Ishikawa (cell line): ENCODE measurements around the gene C11orf21.

ENCODE experiments used
- CEBPB ChIP-seq: IDR thresholded peaks from 2 replicates; pipeline ENCODE4 v1.6.1; 2012
- CREB1 ChIP-seq: IDR thresholded peaks from 2 replicates; pipeline ENCODE4 v1.6.1; 2012; ENCODE audit warnings: low read depth
- EGR1 ChIP-seq: IDR thresholded peaks from 2 replicates; pipeline ENCODE4 v1.6.1; 2012
- EP300 ChIP-seq: IDR thresholded peaks from 2 replicates; pipeline ENCODE4 v1.6.1; 2012; ENCODE audit warnings: borderline replicate concordance
- FOXM1 ChIP-seq: IDR thresholded peaks from 2 replicates; pipeline ENCODE4 v1.6.1; 2012; ENCODE audit warnings: low read depth, borderline replicate concordance
- NFIC ChIP-seq: IDR thresholded peaks from 2 replicates; pipeline ENCODE4 v1.6.1; 2012
- RAD21 ChIP-seq: IDR thresholded peaks from 2 replicates; pipeline ENCODE4 v1.6.1; 2012; ENCODE audit warnings: low read depth
- TAF1 ChIP-seq: IDR thresholded peaks from 2 replicates; pipeline ENCODE4 v1.6.1; 2012; ENCODE audit warnings: low read depth, mild to moderate bottlenecking
- TCF12 ChIP-seq: IDR thresholded peaks from 2 replicates; pipeline ENCODE4 v1.6.1; 2012; ENCODE audit warnings: low read depth
- TEAD4 ChIP-seq: IDR thresholded peaks from 2 replicates; pipeline ENCODE4 v1.6.1; 2012
- YY1 ChIP-seq: IDR thresholded peaks from 2 replicates; pipeline ENCODE4 v1.6.1; 2012; ENCODE audit warnings: low read depth
- ZBTB7A ChIP-seq: IDR thresholded peaks from 2 replicates; pipeline ENCODE4 v1.6.1; 2012; ENCODE audit warnings: low read depth
- TF ChIP-seq, protein P1 (sequence below): IDR thresholded peaks from 2 replicates; pipeline ENCODE4 v1.6.1; 2012
- TF ChIP-seq, protein P2 (sequence below): IDR thresholded peaks from 2 replicates; pipeline ENCODE4 v1.6.1; 2012
- TF ChIP-seq, protein P3 (sequence below): IDR thresholded peaks from 2 replicates; pipeline ENCODE4 v1.6.1; 2012; ENCODE audit warnings: low read depth, mild to moderate bottlenecking

Gene C11orf21

DNA sequence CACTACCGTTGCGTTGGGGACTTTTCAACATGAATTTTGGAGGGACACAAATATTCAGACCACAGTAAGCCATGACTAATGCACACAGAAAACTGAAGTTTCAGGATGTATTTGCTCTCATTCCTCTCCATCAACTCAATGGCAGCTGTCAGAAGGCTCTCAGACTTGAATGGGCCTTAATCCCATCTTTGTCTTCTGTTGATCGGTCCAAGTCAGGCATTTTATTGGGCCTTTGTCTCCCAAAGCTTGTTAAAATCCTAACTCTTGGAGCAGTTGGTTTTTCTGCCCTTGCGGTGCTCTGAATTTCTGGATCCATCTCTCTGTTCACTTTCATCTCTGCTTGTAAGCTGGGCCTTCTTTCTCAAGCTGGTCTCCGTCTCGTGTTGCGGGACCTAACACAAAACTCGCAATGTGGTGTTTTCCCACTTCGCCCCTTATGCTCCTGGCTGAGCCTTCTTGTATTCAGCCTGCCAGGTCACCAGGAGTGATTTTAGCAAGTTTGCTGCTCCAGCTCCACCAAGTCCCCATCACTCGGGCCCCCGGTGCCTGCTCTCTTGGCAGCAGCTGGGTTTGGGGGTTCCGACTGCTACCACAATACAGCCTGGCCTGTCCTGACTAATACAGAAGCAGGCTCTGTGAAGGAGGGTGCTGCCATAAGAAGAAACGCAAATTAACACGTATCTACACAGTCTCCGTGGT is 27.1 kb upstream of the C11orf21 start:
- TF ChIP-seq, protein P1, sequence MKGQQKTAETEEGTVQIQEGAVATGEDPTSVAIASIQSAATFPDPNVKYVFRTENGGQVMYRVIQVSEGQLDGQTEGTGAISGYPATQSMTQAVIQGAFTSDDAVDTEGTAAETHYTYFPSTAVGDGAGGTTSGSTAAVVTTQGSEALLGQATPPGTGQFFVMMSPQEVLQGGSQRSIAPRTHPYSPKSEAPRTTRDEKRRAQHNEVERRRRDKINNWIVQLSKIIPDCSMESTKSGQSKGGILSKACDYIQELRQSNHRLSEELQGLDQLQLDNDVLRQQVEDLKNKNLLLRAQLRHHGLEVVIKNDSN: no peak
- no peak for TF ChIP-seq CEBPB
- TF ChIP-seq RAD21: no peak
- no peak for TF ChIP-seq NFIC
- TF ChIP-seq, protein P2, sequence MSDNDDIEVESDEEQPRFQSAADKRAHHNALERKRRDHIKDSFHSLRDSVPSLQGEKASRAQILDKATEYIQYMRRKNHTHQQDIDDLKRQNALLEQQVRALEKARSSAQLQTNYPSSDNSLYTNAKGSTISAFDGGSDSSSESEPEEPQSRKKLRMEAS: no peak
- TF ChIP-seq TAF1: no peak
- TF ChIP-seq TEAD4: no peak
- no peak for TF ChIP-seq EP300
- TF ChIP-seq TCF12: no peak
- TF ChIP-seq FOXM1: no peak
- TF ChIP-seq EGR1: no peak
- TF ChIP-seq CREB1: no peak
- no peak for TF ChIP-seq ZBTB7A
- TF ChIP-seq, protein P3, sequence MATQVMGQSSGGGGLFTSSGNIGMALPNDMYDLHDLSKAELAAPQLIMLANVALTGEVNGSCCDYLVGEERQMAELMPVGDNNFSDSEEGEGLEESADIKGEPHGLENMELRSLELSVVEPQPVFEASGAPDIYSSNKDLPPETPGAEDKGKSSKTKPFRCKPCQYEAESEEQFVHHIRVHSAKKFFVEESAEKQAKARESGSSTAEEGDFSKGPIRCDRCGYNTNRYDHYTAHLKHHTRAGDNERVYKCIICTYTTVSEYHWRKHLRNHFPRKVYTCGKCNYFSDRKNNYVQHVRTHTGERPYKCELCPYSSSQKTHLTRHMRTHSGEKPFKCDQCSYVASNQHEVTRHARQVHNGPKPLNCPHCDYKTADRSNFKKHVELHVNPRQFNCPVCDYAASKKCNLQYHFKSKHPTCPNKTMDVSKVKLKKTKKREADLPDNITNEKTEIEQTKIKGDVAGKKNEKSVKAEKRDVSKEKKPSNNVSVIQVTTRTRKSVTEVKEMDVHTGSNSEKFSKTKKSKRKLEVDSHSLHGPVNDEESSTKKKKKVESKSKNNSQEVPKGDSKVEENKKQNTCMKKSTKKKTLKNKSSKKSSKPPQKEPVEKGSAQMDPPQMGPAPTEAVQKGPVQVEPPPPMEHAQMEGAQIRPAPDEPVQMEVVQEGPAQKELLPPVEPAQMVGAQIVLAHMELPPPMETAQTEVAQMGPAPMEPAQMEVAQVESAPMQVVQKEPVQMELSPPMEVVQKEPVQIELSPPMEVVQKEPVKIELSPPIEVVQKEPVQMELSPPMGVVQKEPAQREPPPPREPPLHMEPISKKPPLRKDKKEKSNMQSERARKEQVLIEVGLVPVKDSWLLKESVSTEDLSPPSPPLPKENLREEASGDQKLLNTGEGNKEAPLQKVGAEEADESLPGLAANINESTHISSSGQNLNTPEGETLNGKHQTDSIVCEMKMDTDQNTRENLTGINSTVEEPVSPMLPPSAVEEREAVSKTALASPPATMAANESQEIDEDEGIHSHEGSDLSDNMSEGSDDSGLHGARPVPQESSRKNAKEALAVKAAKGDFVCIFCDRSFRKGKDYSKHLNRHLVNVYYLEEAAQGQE: no peak
- TF ChIP-seq YY1: no peak

DNA sequence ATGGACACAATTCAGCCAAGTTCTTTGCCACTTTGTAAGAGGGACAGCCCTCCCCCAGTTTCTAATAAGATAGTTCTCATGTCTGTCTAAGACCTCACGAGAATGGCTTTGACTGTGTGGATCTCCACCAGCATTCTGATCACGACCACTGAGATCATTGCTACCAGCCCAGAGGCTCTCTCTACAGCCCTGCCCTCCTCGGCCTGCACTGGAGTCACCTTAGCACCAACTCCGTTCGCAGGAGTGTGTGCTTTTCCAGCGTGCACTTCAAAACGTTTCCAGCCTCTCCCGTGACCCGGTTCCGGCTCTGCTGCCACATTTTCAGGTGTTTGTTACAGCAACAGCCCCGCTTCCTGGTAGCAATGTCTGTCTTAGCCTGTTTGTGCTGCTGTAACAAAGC is 26.3 kb upstream of the C11orf21 start:
- TF ChIP-seq RAD21 (no peak), ZBTB7A (no peak), EP300 (no peak), YY1 (no peak), NFIC (no peak), FOXM1 (no peak), CREB1 (no peak), CEBPB (no peak), EGR1 (no peak), TAF1 (no peak)
- TF ChIP-seq, protein P1: no peak
- TF ChIP-seq, protein P3: no peak
- TF ChIP-seq, protein P2: no peak

DNA sequence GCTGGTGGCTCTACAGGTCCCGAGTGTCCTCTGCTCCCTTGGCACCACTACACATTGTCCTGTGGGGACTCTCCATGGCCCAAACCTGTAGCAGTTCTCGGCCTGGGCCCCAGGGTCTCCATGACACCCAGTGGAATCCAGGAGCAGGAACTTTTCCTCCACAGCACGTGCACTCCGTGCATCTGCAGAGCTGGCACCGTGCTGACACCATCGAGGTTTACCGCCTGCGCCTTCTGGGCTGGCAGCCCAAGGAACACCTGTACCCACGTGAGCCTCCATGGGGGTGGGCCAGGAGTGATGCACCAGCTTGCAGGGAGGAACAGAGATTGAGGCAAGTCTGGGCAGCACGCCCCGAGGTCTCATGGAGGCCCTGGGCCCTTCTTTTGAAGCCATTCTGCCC is 25.3 kb upstream of the C11orf21 start:
- no peak for TF ChIP-seq EP300
- TF ChIP-seq EGR1: no peak
- no peak for TF ChIP-seq TAF1

DNA sequence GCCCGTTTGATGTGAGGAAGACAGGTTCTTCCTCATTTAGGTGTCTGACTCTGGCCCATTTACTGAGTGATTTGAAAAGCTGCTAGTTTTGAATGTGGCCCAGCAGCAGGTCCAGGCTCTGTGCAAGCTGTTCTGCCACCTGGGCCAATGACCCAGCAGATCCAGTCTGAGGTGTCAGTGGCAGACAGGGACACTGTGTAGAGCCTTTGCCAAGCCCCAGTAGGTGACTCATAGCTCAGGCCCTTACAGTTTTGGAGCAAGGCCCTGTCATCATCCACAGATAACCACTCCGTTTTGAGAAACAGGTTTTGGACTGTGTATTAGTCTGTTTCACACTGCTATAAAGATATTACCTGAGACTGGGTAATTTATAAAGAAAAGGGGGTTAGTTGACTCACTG is 24.0 kb upstream of the C11orf21 start:
- TF ChIP-seq, protein P2: no peak
- TF ChIP-seq EGR1: no peak
- TF ChIP-seq TAF1: no peak
- TF ChIP-seq NFIC: no peak
- no peak for TF ChIP-seq RAD21
- TF ChIP-seq FOXM1: no peak
- TF ChIP-seq EP300: no peak
- TF ChIP-seq, protein P1: no peak
- TF ChIP-seq TCF12: no peak
- no peak for TF ChIP-seq CEBPB
- no peak for TF ChIP-seq TEAD4
- TF ChIP-seq, protein P3: no peak
- no peak for TF ChIP-seq CREB1
